ENCODE measurements around the gene BAD. TPM values are rescaled to one million over a fixed set of nuclear protein-coding genes. Genes with fewer than 3 reads are reported as not detected.
A peak's percentile ranks its signal among the peaks of the same experiment; 100 is the strongest.

The BAD gene
- total RNA-seq, 1 donor from 2014 or later = 46.9 TPM

DNA sequence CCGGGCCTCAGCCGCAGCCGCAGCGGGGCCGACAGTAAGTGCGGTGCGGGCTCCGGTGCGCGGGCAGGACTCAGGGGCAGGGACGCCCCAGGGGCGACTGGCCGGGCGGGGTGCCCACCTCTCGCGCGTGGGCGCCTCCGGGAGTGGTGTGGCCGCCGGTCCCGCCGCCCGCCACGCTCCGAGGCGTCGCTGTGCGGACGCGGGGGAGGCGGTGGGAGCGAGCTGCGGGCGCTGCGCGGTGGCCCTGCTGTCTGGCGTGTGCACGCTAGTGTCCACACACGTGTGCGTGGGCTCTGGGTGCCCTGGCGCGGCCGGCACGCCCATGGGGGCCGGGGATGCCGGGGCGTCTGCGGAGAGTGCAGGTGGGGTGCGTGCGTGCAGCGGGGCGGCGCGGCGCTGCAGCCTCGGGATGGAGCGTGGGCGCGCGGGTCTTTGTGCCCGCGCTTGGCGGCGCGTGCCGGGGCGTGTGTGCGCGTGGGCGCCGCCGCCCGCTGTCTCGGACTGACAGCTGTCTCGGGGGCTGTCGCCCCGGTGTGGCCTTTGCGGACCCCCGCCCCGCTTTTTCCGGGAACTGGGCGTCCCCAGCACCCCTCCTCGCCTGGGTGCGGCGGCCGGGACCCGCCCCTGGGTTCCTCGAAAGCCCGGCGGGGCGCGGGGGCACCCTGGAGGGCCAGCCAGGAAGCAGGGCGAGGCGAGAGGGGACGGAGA is 7.4 kb upstream of the BAD start:
- H3K27ac Mint-ChIP-seq = no peak overlapping the region
- DNase-seq (ENCODE audit: low spot score, unreplicated experiment) = no peak
- H3K27me3 Mint-ChIP-seq = peaks cover 61% of the 10 kb centered on the region
- peaks cover 6% of the 10 kb centered on the region for H3K36me3 Mint-ChIP-seq (ENCODE audit: insufficient read depth)
- H3K4me1 Mint-ChIP-seq (ENCODE audit: low read depth) = peaks cover 1% of the 10 kb centered on the region
- no peaks in the 10 kb centered on the region for H3K9me3 Mint-ChIP-seq (ENCODE audit: low read depth)
- H3K4me3 Mint-ChIP-seq (ENCODE audit: low read depth) = no peak overlapping the region
- TF ChIP-seq CTCF (IDR thresholded peaks at IDR 0.05; ENCODE audit: unreplicated experiment) = no peak

DNA sequence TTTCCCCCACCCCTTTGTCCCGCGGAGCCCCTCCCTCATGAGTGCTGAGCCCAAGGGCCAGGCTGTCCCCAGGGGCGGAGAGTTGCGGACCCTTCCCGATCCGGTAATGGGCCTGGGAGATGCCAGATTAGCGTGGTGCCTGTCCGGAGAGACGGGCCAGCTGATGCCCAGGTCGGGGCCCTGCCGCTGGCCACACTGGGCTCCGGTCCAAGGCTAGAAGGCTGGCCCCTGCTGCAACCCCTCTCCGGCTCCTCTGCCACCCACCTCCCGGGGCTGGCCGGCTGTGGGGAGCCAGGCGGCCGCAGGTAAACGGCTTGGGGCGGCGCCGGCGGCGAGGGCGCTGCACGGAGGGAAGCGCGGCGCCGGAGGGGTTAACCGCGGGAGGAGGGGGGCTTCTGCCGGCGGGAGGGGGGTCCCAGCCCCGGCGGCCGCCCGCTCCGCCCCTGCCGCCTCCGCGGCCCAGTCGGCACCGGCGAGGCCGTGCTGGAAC is 6.8 kb upstream of the BAD start, which contains the start of gene KCNK4:
Gene KCNK4, plus strand, starts transcription at position 41 of the 490 bp plus-strand sequence. CDS start 1,717 bp downstream, outside the sequence.
- H3K27ac Mint-ChIP-seq = no peak within 1 kb of the TSS
- H3K27me3 Mint-ChIP-seq = peaks cover 56% of the 10 kb centered on the region
- H3K9me3 Mint-ChIP-seq (ENCODE audit: low read depth) = no peaks in the 10 kb centered on the region
- H3K36me3 Mint-ChIP-seq (ENCODE audit: insufficient read depth) = peaks cover 6% of the 10 kb centered on the region
- peak within 1 kb of the TSS; percentile 63 for H3K4me3 Mint-ChIP-seq (ENCODE audit: low read depth)
- DNase-seq (ENCODE audit: low spot score, unreplicated experiment) = no peak
- no peak for TF ChIP-seq CTCF (IDR thresholded peaks at IDR 0.05; ENCODE audit: unreplicated experiment)
- H3K4me1 Mint-ChIP-seq (ENCODE audit: low read depth) = peaks cover 6% of the 10 kb centered on the region

- no peak for TF ChIP-seq CTCF (IDR thresholded peaks at IDR 0.05; ENCODE audit: unreplicated experiment)
- H3K27me3 Mint-ChIP-seq = peaks cover 48% of the 10 kb centered on the region
- H3K36me3 Mint-ChIP-seq (ENCODE audit: insufficient read depth) = peaks cover 6% of the 10 kb centered on the region
- no peaks in the 10 kb centered on the region for H3K9me3 Mint-ChIP-seq (ENCODE audit: low read depth)
- peaks cover 7% of the 10 kb centered on the region for H3K4me1 Mint-ChIP-seq (ENCODE audit: low read depth)
- H3K27ac Mint-ChIP-seq = no peak overlapping the region
- H3K4me3 Mint-ChIP-seq (ENCODE audit: low read depth) = peak overlapping the region; percentile 63
- no peak for DNase-seq (ENCODE audit: low spot score, unreplicated experiment)
Observed at GRCh38 chr11:64290352-64291261, 6.1 kb upstream of the BAD start.

DNA sequence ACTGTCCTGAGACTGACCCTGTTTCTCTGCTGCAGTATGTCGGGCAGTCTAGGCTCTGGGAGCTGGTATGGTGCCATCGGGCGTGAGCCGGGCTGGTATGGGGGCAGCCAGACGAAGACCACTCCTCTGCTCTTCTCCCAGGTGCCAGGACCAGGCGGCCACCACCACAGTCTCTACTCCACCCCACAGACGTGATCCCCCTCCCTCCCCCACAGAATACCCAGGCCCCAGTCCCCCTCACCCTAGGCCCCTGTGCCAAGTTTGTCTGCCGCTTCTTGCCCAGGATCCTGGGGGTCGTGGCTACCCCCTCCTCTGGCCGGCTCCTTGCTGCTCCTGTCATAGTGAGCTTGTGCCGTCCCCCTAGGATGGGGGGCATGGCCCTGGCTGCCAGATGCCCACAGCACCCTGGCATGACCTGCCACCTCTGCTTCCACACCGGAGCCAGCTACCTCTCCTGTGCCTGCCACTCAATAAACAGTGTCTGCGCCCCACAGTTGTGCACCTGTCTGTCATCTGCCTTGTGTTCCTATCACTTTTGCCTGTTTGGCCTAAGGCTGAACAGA is 4.6 kb upstream of the BAD start:
- Mint-ChIP-seq H3K27me3 (peaks cover 35% of the 10 kb centered on the region), H3K4me1 (ENCODE audit: low read depth) (peaks cover 7% of the 10 kb centered on the region), H3K27ac (no peak overlapping the region), H3K4me3 (ENCODE audit: low read depth) (no peak overlapping the region), H3K36me3 (ENCODE audit: insufficient read depth) (peaks cover 4% of the 10 kb centered on the region), H3K9me3 (ENCODE audit: low read depth) (no peaks in the 10 kb centered on the region)
- DNase-seq (ENCODE audit: low spot score, unreplicated experiment) = no peak
- TF ChIP-seq CTCF (IDR thresholded peaks at IDR 0.05; ENCODE audit: unreplicated experiment) = no peak

- no peak for TF ChIP-seq CTCF (IDR thresholded peaks at IDR 0.05; ENCODE audit: unreplicated experiment)
- H3K27me3 Mint-ChIP-seq = peaks cover 28% of the 10 kb centered on the region
- no peak overlapping the region for H3K27ac Mint-ChIP-seq
- peaks cover 4% of the 10 kb centered on the region for H3K36me3 Mint-ChIP-seq (ENCODE audit: insufficient read depth)
- H3K4me1 Mint-ChIP-seq (ENCODE audit: low read depth) = peaks cover 7% of the 10 kb centered on the region
- H3K9me3 Mint-ChIP-seq (ENCODE audit: low read depth) = no peaks in the 10 kb centered on the region
- no peak overlapping the region for H3K4me3 Mint-ChIP-seq (ENCODE audit: low read depth)
- no peak for DNase-seq (ENCODE audit: low spot score, unreplicated experiment)
Observed at GRCh38 chr11:64288353-64288750, 3.9 kb upstream of the BAD start.
